Activated T-cell treated with anti-CD3 and anti-CD28 coated beads, Interleukin-2, amount 50 U/mL, for 1 hour (primary cell): ENCODE results near the gene ZNF839.
"Not testable (repeated sequence)": the region's sequence is repeated elsewhere in the genome, so short reads cannot be mapped to it uniquely, and the experiment has no call there.

Source experiments
- DNase-seq: peaks from one replicate; pipeline ENCODE4 v3.0.0-alpha.2; 2020

ZNF839 gene

GRCh38 chr14:102314242-102315011 is 5.1 kb upstream of the ZNF839 start:
- DNase-seq: peak; percentile 83

GRCh38 chr14:102315121-102315520 is 4.4 kb upstream of the ZNF839 start:
- DNase-seq: no peak

GRCh38 chr14:102316338-102316742 is 3.2 kb upstream of the ZNF839 start:
- no peak for DNase-seq

- DNase-seq: peak; percentile 100
Observed at GRCh38 chr14:102316743-102317563, 2.6 kb upstream of the ZNF839 start.

- DNase-seq: no peak
Observed at GRCh38 chr14:102317564-102318248, 1.8 kb upstream of the ZNF839 start.

- no peak for DNase-seq
Observed at GRCh38 chr14:102318781-102319276, 717 bp upstream of the ZNF839 start.

- DNase-seq: peak; percentile 72
Observed at GRCh38 chr14:102320033-102320660, 601 bp downstream of the ZNF839 start.

GRCh38 chr14:102320671-102321455 is 1.3 kb downstream of the ZNF839 start:
- DNase-seq: no peak

GRCh38 chr14:102321456-102322422 is 2.2 kb downstream of the ZNF839 start:
- no peak for DNase-seq

GRCh38 chr14:102323102-102323501 is 3.6 kb downstream of the ZNF839 start:
- DNase-seq: peak; percentile 28

GRCh38 chr14:102325791-102326345 is 6.3 kb downstream of the ZNF839 start:
- no peak for DNase-seq

GRCh38 chr14:102326583-102326982 is 7.0 kb downstream of the ZNF839 start:
- no peak for DNase-seq

- DNase-seq: not testable (repeated sequence)
Observed at GRCh38 chr14:102329381-102329780, 9.8 kb downstream of the ZNF839 start.

GRCh38 chr14:102330806-102331205 is 11.3 kb downstream of the ZNF839 start:
- no peak for DNase-seq

GRCh38 chr14:102333390-102333789 is 13.8 kb downstream of the ZNF839 start:
- no peak for DNase-seq

GRCh38 chr14:102333795-102334705 is 14.5 kb downstream of the ZNF839 start:
- no peak for DNase-seq

- no peak for DNase-seq
Observed at GRCh38 chr14:102335163-102335562, 15.6 kb downstream of the ZNF839 start.

GRCh38 chr14:102338724-102339123 is 19.2 kb downstream of the ZNF839 start:
- DNase-seq: no peak

GRCh38 chr14:102341566-102341965 is 22.0 kb downstream of the ZNF839 start:
- DNase-seq: no peak
